Naive B cell (primary cell): ENCODE data around the gene THY1. TPM values are rescaled to one million over a fixed set of nuclear protein-coding genes. Genes with fewer than 3 reads are reported as not detected.

Experiments used
- ATAC-seq, 2 donors: fragments of 150-1000 bp; cut with Tn5 transposase; 2 replicates each; pipeline ENCODE4 v1.10.0; 2021; ENCODE audit warnings: low read depth in 2 of 2, mild to moderate bottlenecking in 2 of 2, moderate library complexity in 2 of 2
- DNase-seq: peaks from one replicate; pipeline ENCODE4 v3.0.0; 2022
- H3K27ac Mint-ChIP-seq, 6 donors: one replicate each; pipeline ENCODE4 v1.8.0; 2020 to 2022; ENCODE audit warnings: mild to moderate bottlenecking in 6 of 6, mixed read lengths in 6 of 6, moderate library complexity in 5 of 6, inconsistent platforms in 2 of 6
- H3K27me3 Mint-ChIP-seq, 3 donors: one replicate each; pipeline ENCODE4 v1.8.0; 2021 to 2022; ENCODE audit warnings: mixed read lengths in 3 of 3, mild to moderate bottlenecking in 1 of 3
- H3K36me3 Mint-ChIP-seq, 2 donors: one replicate each; pipeline ENCODE4 v1.8.0; 2020 to 2022; ENCODE audit warnings: mixed read lengths in 2 of 2, inconsistent platforms in 1 of 2, mild to moderate bottlenecking in 1 of 2
- H3K4me1 Mint-ChIP-seq, 3 donors: one replicate each; pipeline ENCODE4 v1.8.0; 2020 to 2022; ENCODE audit warnings: mixed read lengths in 3 of 3, inconsistent platforms in 1 of 3, mild to moderate bottlenecking in 1 of 3, moderate library complexity in 1 of 3
- H3K4me3 Mint-ChIP-seq, 8 donors: one replicate each; pipeline ENCODE4 v1.8.0; 2020 to 2022; ENCODE audit warnings: mild to moderate bottlenecking in 8 of 8, mixed read lengths in 8 of 8, moderate library complexity in 8 of 8, inconsistent platforms in 2 of 8
- H3K9me3 Mint-ChIP-seq, 7 donors: one replicate each; pipeline ENCODE4 v1.8.0; 2020 to 2022; ENCODE audit warnings: mixed read lengths in 7 of 7, mild to moderate bottlenecking in 5 of 7, inconsistent platforms in 2 of 7, moderate library complexity in 1 of 7
- polyA plus RNA-seq, 6 donors: library from polyadenylated mRNA; unstranded; fragments of 300-500 nt; fragmentation: Illumina TruSeq; gene quantifications; one replicate each; pipeline ENCODE4 v1.2.3, GENCODE V29; 2021; ENCODE audit warnings: low read depth in 6 of 6

The THY1 gene
- polyA plus RNA-seq, 6 donors from 2014 or later: not detected

GRCh38 chr11:119382101-119382500, 40.9 kb downstream of the THY1 start:
- H3K27me3 Mint-ChIP-seq: peaks cover 0 to 11% (median 5%) of the 10 kb centered on the region in 3 donors
- H3K4me1 Mint-ChIP-seq: peaks cover 0 to 6% (median 0%) of the 10 kb centered on the region in 3 donors
- no peaks in the 10 kb centered on the region for H3K36me3 Mint-ChIP-seq
- H3K9me3 Mint-ChIP-seq: no peaks in the 10 kb centered on the region
- no peak for DNase-seq
- no peak for ATAC-seq
- no peak overlapping the region for H3K4me3 Mint-ChIP-seq
- H3K27ac Mint-ChIP-seq: no peak overlapping the region

DNA sequence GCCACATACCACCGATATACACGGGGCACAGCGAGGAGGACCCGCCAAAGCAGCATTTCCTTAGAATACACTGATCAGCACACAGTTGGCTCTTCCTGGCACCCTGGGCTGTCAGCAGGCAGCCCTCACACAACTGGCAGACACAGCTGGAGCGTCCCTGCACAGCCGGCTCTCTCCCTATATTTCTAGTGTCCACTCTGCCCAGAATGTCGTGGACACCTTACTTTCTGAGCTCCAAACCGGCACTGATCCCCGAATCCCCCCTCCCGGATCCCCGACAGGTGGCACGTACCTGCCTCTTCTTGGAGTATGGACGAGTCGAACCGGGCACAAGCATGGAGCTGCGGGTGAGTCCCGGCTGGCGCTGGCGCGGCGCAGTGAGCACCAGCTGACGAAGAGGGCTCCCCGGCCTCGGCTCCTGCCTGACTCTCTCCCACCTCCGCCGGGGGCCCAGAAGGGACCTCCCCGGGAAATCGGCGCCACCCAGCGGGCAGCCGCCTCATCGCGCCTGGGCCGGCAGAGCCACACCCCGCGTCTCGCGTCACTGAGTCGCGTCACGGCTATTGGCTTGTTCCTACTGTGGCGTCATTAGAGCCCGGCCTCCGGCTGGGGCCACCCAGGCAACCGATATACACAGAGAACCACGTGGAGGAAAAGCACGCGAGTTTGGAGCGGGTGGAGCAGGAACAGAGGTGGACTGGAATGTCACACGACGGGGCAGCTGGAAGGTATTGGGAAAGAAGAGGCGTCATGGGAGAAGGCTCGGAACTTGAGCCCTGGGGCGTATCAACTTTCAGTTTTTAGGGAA, 41.6 kb downstream of the THY1 start, which contains the start of gene USP2:
Gene USP2, minus strand, starts transcription at position 510 of the 808 bp plus-strand sequence. CDS start 8,210 bp downstream, outside the sequence.
- Mint-ChIP-seq H3K4me3 (peak within 1 kb of the TSS in 1 of 8 donors; percentile 12), H3K4me1 (peaks cover 0 to 6% (median 0%) of the 10 kb centered on the region in 3 donors), H3K27me3 (peaks cover 4 to 7% (median 5%) of the 10 kb centered on the region in 3 donors), H3K27ac (peak within 1 kb of the TSS in 2 of 6 donors; percentile 56 to 77), H3K36me3 (no peaks in the 10 kb centered on the region), H3K9me3 (no peaks in the 10 kb centered on the region)
- DNase-seq (peak; percentile 97), ATAC-seq (peak; percentile 97 to 98)

- no peak for DNase-seq
- H3K27me3 Mint-ChIP-seq: peaks cover 5 to 10% (median 7%) of the 10 kb centered on the region in 3 donors
- no peak for ATAC-seq
- H3K4me1 Mint-ChIP-seq: peaks cover 0 to 6% (median 0%) of the 10 kb centered on the region in 3 donors
- no peak overlapping the region for H3K4me3 Mint-ChIP-seq
- H3K27ac Mint-ChIP-seq: peak overlapping the region in 1 of 6 donors; percentile 77
- H3K36me3 Mint-ChIP-seq: no peaks in the 10 kb centered on the region
- no peaks in the 10 kb centered on the region for H3K9me3 Mint-ChIP-seq
These were observed 42.2 kb downstream of the THY1 start for GRCh38 chr11:119380827-119381180.

DNA sequence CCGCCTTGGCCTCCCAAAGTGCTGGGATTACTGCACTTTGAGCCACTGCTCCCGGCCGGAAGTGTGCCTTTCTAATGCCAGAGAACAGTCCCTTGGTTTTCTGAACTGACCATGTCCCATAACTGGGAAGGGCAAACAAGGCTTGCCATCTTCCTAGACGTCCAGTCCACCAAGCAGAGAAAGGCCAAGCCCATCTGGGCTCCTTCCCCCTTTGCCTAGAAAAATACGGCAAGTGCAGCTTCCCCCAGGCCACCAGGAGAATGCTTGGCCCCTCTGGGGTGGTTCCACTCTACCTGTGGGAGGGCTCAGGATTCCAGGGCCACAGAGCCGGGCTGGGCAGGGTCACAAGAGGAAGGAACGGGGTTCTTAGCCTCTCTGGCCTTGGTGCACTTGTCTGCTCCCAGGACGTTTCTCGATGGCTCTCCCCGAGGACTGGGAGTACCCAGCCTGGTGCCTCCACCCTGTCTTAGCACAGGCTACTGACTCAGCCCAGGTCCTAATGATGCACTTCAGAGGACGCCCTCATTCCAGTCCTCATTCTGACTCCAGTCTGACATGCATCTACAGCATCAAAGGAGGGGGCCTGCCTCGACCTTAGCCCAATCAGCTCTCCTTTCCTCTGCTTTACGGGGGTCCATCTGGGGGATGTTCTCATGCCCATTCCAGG, 42.7 kb downstream of the THY1 start:
- no peak for ATAC-seq
- Mint-ChIP-seq H3K27me3 (peaks cover 5 to 12% (median 7%) of the 10 kb centered on the region in 3 donors), H3K27ac (peak overlapping the region in 4 of 6 donors; percentile 12 to 77 (median 36)), H3K4me3 (peak overlapping the region in 1 of 8 donors; percentile 12), H3K9me3 (no peaks in the 10 kb centered on the region), H3K4me1 (peaks cover 0 to 6% (median 0%) of the 10 kb centered on the region in 3 donors), H3K36me3 (no peaks in the 10 kb centered on the region)
- no peak for DNase-seq

- ATAC-seq (no peak), DNase-seq (no peak)
- H3K27me3 Mint-ChIP-seq: peaks cover 5 to 12% (median 7%) of the 10 kb centered on the region in 3 donors
- H3K4me1 Mint-ChIP-seq: peaks cover 0 to 6% (median 0%) of the 10 kb centered on the region in 3 donors
- peak overlapping the region in 2 of 6 donors; percentile 8 to 94 for H3K27ac Mint-ChIP-seq
- H3K9me3 Mint-ChIP-seq: no peaks in the 10 kb centered on the region
- peak overlapping the region in 1 of 8 donors; percentile 26 for H3K4me3 Mint-ChIP-seq
- no peaks in the 10 kb centered on the region for H3K36me3 Mint-ChIP-seq
These were observed 44.0 kb downstream of the THY1 start for GRCh38 chr11:119378851-119379465.

- H3K27me3 Mint-ChIP-seq: peaks cover 5 to 12% (median 7%) of the 10 kb centered on the region in 3 donors
- DNase-seq: no peak
- H3K36me3 Mint-ChIP-seq: no peaks in the 10 kb centered on the region
- ATAC-seq: no peak
- no peak overlapping the region for H3K4me3 Mint-ChIP-seq
- no peak overlapping the region for H3K27ac Mint-ChIP-seq
- no peaks in the 10 kb centered on the region for H3K9me3 Mint-ChIP-seq
- peaks cover 0 to 6% (median 0%) of the 10 kb centered on the region in 3 donors for H3K4me1 Mint-ChIP-seq
These were observed 44.9 kb downstream of the THY1 start for GRCh38 chr11:119377961-119378667.

DNA sequence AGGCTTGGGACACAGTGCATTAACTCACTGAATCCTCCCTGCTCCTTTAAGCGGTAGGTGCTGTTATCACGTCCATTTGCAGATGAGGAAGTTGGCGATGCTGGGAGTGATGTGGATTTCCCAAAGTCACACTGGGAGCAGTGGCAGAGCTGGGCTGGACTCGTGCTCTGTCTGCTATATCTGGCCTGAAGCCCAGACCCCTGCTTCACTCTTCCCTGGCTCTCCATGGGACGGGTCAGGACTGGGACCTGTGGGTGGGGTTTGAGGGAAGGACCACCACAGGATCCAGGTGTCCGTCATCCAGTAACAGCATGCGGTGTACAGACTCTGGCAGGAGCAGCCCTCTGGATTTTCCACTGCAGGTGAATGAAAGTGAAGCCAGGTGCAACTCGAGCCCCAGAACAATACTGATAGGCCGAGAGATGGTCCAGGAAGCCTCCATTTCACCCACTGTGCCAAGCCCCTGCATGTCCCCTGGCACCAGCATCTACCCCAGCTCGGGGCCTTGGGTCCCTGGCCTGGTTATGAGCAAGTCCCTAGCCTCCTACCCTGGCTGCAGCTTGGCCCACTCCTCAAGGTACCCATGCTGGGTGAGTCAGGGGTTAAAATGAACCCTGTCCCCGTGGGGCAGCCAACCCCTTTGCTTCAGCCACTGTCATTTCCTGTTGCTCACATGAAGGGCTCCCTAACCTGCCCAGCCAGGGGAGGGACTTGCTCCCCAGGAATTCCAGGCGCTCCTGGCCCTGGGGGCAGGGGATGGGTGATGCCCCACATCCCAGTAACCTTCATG, 45.7 kb downstream of the THY1 start:
- no peak for DNase-seq
- H3K4me3 Mint-ChIP-seq: no peak overlapping the region
- no peak for ATAC-seq
- no peak overlapping the region for H3K27ac Mint-ChIP-seq
- peaks cover 0 to 6% (median 0%) of the 10 kb centered on the region in 3 donors for H3K4me1 Mint-ChIP-seq
- H3K27me3 Mint-ChIP-seq: peaks cover 5 to 13% (median 7%) of the 10 kb centered on the region in 3 donors
- H3K36me3 Mint-ChIP-seq: no peaks in the 10 kb centered on the region
- no peaks in the 10 kb centered on the region for H3K9me3 Mint-ChIP-seq

GRCh38 chr11:119376197-119376847, 46.6 kb downstream of the THY1 start:
- DNase-seq: no peak
- H3K4me3 Mint-ChIP-seq: no peak overlapping the region
- no peak overlapping the region for H3K27ac Mint-ChIP-seq
- no peaks in the 10 kb centered on the region for H3K36me3 Mint-ChIP-seq
- H3K27me3 Mint-ChIP-seq: peaks cover 2 to 23% (median 2%) of the 10 kb centered on the region in 3 donors
- no peak for ATAC-seq
- H3K4me1 Mint-ChIP-seq: peaks cover 0 to 6% (median 0%) of the 10 kb centered on the region in 3 donors
- H3K9me3 Mint-ChIP-seq: no peaks in the 10 kb centered on the region

- no peak for ATAC-seq
- Mint-ChIP-seq H3K27me3 (peaks cover 0 to 25% (median 5%) of the 10 kb centered on the region in 3 donors), H3K36me3 (no peaks in the 10 kb centered on the region), H3K4me3 (no peak overlapping the region), H3K27ac (no peak overlapping the region), H3K4me1 (peaks cover 0 to under 1% (median 0%) of the 10 kb centered on the region in 3 donors), H3K9me3 (no peaks in the 10 kb centered on the region)
- no peak for DNase-seq
These were observed 47.4 kb downstream of the THY1 start for GRCh38 chr11:119375337-119376196.

- ATAC-seq (no peak), DNase-seq (no peak)
- Mint-ChIP-seq H3K4me1 (no peaks in the 10 kb centered on the region), H3K36me3 (no peaks in the 10 kb centered on the region), H3K9me3 (no peaks in the 10 kb centered on the region), H3K27ac (no peak overlapping the region), H3K27me3 (peaks cover 4 to 33% (median 5%) of the 10 kb centered on the region in 3 donors), H3K4me3 (no peak overlapping the region)
These were observed 48.2 kb downstream of the THY1 start for GRCh38 chr11:119374632-119375336.
